ENCODE measurements around the gene WDR54.

DNA sequence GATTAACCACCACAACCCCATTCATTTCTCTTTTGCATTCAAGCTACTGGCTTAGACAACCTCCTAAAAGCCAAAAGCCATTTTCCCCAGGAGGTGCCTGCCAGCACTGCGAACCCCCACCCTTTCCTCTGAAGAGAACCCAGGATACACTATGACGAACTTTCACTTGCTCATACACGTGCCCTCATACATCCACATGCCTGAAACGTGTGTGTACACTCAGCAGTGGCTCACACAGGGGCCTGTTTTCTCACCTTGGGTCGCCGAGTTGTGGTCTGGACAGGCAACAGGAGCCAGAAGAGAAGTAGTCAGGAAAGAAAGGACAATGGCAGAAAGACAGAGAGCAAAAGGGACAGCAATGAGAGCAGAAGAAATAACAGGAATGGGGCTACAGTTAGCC is 48.9 kb upstream of the WDR54 start:
- TF ChIP-seq, protein P1, sequence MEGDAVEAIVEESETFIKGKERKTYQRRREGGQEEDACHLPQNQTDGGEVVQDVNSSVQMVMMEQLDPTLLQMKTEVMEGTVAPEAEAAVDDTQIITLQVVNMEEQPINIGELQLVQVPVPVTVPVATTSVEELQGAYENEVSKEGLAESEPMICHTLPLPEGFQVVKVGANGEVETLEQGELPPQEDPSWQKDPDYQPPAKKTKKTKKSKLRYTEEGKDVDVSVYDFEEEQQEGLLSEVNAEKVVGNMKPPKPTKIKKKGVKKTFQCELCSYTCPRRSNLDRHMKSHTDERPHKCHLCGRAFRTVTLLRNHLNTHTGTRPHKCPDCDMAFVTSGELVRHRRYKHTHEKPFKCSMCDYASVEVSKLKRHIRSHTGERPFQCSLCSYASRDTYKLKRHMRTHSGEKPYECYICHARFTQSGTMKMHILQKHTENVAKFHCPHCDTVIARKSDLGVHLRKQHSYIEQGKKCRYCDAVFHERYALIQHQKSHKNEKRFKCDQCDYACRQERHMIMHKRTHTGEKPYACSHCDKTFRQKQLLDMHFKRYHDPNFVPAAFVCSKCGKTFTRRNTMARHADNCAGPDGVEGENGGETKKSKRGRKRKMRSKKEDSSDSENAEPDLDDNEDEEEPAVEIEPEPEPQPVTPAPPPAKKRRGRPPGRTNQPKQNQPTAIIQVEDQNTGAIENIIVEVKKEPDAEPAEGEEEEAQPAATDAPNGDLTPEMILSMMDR (IDR thresholded peaks at IDR 0.05; ENCODE audit: low read depth, low read length), result no peak
- TF ChIP-seq EZH2phosphoT487 (IDR thresholded peaks at IDR 0.05; ENCODE audit: low read depth), result no peak
